ACHN (cell line): ENCODE measurements around the gene ARFGAP3.

ENCODE experiments used
- DNase-seq: peaks from one replicate; pipeline ENCODE4 v3.0.0-alpha.2; 2015
- in situ Hi-C: cut with HindIII; loops from 2 replicates; pipeline ENCODE4 v1.10.0; 2017; ENCODE audit warnings: low sequenced_read_pairs, low pct_ligation_motif_present, low pct_unique_long_range_greater_than_20kb

The ARFGAP3 gene, protein sequence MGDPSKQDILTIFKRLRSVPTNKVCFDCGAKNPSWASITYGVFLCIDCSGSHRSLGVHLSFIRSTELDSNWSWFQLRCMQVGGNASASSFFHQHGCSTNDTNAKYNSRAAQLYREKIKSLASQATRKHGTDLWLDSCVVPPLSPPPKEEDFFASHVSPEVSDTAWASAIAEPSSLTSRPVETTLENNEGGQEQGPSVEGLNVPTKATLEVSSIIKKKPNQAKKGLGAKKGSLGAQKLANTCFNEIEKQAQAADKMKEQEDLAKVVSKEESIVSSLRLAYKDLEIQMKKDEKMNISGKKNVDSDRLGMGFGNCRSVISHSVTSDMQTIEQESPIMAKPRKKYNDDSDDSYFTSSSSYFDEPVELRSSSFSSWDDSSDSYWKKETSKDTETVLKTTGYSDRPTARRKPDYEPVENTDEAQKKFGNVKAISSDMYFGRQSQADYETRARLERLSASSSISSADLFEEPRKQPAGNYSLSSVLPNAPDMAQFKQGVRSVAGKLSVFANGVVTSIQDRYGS

DNA sequence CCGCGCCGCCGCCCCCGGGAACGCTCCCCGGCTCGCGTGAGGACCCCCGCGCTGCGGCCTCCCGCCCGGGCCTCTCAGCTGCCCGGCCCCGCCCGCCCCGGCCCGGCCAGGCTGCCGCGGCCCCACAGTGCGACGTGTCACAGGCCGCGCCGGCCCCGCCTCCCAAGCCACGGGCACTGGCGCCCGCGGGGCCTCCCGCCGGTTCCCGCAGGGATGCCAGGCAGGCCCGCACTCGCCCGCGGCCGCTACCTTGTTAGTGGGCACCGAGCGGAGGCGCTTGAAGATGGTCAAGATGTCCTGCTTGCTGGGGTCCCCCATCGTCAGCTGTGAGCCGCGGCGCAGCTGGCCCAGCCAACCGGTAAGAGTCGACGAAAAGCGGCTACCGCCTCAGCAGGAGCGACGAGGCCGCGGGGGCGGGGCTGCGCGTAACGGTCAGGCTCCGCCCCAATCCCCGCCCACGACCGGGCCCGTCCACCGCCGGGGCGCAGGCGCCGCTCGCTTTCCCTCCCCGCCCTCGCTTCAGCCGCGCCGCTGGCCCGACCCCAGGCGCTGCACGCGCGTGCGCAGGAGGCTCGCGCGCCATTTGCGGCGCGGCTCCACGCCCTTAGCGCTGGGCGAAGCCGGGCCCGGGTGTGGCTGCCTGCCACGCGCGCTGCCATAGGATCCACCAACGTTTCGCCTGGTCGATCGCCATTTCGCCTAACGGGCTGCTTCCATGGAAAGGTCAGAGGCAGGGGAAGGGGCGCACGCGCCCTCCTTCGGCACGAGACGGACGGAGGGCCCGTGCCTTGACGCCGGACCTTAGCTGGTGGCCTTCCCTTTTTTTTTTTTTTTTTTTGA lies at the start of gene ARFGAP3:
ARFGAP3 (minus strand) TSS at position 409 of the 840 bp plus-strand sequence; CDS start at position 318, 91 bp downstream.
- peak; percentile 88 for DNase-seq
- in situ Hi-C loops, result no loop called here

DNA sequence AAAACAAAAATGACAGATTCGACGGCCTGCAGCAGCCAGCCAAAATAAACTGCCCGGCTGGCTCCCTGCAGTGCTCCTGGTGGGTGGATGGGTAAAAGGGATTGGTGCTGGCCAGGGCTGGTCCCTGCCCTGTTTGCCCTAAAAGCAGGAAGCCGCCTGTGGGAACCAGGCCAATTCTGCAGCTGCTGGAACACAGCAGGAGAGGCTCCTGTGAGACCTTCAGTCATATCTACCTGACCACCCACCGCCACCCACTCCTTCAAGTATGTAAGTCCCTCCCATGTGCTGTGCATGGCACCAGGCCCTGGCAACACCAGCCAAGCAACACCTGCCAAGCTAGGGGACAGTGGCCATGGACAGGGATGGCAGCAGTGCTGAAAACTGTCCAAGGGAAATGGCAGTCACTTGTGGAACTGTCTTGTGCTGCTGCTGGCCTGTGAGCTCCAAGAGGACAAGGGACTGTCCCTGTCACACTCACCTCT lies 48.7 kb upstream of the ARFGAP3 start:
- in situ Hi-C loops, result no loop called here
- no peak for DNase-seq

DNA sequence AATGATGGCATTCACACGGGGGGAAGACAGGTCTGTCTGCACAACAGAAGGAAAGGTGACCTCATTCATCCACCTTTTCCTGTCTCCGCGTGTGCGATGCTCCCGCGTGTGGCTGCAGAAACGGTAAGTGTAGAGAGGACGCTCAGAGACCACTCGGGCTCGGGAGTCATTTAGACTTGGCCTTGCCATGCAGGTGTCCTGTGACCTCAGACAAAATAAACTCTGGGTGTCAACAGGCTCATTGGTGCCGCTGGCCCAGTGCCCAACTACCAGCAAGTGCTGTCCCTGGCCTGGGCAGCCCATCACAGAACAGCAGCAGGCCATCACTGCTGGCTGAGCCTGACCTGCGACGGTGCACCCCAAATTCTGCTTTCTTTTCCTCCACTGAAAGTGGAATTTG lies 48.1 kb upstream of the ARFGAP3 start:
- in situ Hi-C loops, result no loop called here
- no peak for DNase-seq

DNA sequence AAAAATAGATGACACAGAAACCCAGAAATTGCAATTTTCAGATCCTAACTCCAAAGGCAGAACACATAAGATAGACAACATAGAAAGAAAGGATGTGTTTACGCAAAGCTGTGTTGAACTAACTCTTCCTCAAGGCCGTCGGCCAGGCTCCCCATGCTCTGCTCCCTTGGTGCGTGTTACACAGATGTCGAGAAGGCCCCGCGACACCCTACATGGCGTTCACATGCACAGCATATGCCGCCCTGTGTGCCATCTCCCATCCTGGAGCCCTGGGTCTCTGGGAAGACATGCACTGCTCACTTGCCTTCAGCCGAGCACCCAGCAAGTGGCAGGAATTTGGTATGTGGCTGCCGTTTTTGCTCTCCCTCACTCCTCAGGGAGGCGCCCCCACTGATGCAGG lies 47.0 kb upstream of the ARFGAP3 start:
- in situ Hi-C loops, result no loop called here
- DNase-seq, result no peak

DNA sequence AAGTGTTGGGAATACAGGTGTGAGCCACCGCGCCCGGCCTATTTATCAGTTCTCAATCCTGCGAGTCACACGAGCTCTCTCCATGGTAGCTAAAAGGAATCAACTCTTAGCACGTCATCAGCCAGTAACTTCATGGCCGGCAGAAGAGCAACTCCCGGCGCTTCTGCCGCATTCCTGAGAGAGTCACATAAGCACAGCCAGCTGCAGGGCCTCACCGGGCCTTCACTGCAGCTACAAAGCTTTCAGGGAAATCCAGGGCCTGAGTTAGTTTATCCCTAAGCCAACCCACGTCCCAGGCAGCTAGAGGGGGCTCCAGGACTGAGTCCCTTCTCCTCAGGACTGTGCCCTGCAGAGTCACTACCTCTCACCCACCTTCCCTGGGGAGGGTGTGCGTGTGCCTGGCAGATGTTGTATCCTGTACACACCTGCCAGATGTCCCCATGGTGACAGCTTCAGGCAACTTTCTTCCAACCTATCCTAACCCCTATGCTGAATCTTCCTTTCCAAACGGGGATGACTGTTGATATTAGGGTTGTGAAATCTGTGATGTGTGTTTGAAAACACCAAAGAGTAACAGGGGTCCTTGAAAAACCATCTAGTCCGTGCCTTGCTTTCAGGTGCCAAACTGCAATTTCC lies 45.9 kb upstream of the ARFGAP3 start:
- no peak for DNase-seq
- in situ Hi-C loops, result no loop called here

DNA sequence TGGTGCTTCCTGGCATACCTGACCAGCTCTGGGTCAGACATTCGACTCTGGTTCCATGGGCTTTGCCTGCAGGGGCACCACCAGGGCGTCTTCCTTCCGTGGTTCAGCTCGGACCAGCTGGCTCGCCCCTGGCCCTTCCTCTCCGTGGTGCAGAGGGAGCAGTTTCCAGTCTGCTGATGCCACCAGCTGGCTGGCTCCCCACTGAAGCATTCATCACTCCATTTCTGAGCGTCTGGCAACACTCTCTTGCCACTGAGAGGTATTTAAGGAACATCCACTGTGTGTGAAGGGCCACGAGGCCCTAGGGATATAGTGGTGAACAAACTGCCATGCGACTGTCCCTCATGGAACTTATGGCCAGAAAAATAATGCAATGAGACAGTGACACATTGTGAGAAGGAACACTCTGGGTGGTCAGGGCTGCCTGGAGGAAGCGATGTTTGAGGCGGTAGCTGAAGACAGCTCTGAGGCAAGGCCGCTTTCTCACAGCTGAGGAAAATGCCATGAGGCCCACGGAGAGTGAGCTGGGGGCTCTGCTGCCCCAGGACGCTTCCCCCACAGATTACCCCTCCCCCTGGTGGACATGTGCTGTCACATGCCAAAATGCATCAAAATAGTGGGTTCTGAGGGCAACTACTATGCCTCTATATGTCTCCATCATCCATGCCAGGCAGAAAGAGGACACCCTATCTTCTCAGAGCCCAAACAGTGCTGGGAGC lies 44.9 kb upstream of the ARFGAP3 start:
- in situ Hi-C loops, result no loop called here
- DNase-seq, result no peak

DNA sequence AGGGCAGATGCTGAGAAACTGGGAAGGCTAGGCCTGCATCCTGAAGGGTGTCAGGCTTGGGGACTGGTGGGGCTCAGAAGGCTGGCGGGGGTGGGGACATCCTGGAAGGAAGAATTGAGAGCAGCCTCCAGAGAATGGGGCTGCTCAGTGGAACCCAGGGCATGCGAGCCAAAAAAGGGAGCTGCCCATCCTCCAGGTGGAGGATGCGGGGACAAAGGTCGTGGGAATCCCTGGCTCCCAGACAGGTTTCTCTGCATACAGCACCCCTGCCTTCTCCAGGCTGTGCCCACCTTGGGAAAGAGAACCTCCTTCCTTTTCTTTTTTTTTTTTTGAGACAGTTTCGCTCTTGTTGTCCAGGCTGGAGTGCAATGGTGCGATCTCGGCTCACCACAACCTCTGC lies 40.9 kb upstream of the ARFGAP3 start:
- no peak for DNase-seq
- in situ Hi-C loops, result no loop called here

DNA sequence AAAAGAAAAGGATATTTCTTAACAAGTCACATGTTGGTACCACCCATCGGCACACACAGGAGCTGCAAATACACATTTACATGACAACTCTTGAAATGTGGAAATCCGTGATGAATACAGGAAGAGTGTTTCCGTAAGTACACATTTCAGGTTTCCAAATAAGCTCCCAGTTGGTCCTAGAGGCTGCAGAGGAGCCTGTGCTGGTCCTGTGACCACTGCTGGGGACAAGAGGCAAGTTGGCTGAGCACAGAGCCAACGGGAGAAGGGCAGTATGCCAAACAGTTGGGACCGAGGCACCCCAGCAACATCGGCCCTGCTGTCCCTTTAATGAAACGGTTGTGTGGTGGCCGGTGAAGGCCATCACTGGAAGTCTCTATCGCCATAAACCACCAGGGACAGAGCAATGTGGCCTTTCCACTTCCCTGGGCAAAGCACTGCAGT lies 38.5 kb upstream of the ARFGAP3 start:
- in situ Hi-C loops, result no loop called here
- no peak for DNase-seq

DNA sequence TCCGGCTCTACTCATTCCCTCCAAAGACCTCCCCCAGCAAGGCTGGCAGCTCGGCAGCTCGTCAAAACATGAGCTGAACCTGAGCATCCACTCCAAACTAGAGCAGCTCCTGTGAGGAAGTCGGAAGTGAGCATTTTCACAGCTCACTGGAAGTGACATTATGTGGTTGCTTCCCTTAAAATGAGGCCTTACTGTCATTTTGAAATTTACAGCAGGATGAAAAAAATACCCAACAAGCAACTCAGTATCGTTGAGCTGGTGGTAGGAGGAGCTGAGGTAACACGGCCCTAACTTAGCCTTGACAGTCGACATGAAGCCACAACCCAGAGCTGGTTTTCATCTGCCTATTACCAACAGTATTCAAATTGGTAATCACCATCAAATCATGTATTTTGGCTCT lies 38.0 kb upstream of the ARFGAP3 start:
- in situ Hi-C loops, result no loop called here
- DNase-seq, result no peak

DNA sequence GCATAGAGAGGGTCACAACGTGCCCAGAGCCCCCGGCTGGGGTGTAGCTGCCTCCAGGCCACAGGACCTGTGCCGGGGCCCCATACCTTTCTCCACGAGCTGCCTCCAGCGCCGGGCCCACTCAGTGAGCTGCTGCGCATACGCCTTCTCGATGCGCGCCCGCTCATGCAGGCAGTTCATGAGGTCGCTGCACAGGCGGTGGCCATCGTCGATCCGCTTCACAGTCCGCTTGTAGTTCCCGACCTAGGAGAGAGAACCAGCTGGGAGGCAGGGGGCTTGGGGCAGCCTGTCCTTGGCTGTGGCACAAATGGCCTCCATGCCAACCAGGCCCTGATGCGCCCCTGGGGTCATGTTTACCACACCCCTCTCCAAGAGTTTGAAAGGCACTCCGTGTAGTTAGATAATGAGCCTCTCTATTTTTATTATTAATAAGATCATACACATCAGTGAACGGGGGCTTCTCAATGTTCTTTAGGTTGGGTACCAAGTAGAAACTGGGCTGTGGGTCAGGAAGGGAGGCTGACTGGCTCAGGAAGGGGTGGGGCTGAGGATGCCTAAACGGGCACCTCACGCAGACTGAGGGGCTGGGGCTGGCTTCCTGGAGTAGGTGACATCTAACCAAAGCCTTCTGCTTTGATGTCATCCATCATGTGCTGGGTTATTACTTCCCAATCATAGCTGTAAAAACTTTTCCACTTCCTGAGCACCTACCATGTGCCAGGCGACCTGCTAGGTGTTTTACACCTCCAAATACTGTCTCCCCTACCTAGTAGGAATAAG lies 36.5 kb upstream of the ARFGAP3 start:
- DNase-seq, result no peak
- in situ Hi-C loops, result no loop called here

DNA sequence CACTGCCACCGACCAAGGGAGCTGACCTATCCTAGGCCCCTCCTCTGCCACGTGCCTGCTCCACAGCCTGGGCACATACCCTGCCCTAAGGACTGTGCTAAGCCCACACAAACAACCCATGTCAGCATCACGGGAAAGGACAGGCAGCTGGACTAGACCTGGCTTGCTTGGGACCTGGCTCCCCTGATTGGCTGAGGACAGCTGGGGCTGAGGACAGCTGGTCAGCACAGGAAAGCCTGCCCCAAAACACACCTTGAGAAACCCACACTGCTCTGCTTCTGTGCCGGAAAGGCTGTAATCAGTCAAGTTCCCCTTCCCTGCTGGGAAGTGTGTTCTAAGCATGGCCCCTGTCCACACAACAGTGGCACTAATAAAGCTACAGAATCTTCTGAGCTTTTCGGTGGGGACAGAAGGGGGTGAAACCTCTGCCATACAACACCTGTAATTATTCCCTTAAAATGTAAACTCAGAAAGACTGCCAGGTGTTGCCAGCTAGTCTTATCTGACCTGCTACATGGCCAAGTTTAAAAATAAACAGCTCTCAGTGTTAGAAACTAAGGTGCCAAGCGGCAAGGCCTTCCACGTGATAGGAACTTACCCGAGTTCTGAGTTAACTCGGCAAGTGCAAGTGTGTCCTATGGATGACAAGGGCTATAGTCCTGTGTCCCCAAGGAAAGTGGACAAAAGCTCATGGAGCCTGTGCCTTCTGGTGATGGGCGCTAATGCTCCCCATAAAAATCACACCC lies 35.7 kb upstream of the ARFGAP3 start:
- in situ Hi-C loops, result no loop called here
- DNase-seq, result no peak

DNA sequence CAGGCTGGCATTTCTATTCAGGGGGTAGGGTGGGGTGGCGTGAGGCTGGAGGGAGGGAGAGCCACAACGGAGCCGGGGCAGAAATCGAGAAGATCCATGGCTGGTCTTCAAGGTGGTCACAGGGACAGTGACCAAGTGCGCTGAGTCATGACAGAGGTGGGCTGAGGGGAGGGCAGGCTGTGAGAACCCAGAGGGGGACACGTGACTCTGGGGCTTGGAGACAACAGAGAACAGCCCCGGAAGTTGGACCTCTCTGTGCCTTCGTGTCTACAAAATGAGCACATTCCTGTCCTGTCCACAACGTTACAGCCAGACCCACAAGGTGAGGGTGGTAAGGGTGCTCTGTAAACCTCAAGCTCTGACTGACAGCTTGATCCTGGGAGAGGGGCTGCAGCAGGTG lies 35.1 kb upstream of the ARFGAP3 start:
- no peak for DNase-seq
- in situ Hi-C loops, result no loop called here

DNA sequence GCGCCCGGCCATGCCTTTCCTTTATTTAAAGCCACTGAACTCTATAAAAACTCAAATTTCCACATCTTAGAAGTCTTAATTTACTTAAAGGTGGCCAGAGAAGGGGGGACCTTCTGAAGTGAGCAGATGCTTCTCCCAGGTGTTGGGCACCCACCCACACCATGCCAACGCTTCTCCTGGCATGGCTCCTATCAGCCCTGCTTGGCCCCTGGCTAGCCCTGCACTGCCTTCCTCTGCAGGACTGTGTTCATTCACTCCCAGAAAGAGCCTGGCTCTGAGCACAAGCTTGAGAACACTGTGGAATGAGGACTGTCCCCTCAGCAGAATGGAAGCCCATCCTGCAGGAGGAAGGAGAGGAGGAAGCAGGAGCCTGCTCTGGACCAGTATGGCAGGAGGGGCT lies 34.6 kb upstream of the ARFGAP3 start:
- DNase-seq, result no peak
- in situ Hi-C loops, result no loop called here

DNA sequence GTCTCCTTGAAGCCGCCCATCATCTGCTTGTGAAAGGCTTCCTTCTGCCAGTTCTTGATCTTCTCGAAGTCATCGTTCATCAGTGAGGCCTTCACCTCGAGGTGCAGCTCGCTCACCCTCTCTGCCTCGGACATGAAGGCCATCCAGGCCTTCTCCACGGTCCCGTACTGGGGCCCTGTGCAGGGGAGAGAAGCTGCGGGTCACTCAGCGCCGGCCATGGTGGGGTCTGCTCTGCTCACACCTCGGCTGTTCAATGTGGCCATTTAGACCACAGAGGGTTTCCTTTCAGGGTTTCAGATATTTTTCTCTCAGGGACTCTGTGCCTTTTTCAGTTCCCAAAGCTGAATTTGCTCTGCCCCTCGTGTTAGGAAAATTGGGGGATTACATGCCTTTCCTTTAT lies 33.9 kb upstream of the ARFGAP3 start:
- no peak for DNase-seq
- in situ Hi-C loops, result no loop called here

DNA sequence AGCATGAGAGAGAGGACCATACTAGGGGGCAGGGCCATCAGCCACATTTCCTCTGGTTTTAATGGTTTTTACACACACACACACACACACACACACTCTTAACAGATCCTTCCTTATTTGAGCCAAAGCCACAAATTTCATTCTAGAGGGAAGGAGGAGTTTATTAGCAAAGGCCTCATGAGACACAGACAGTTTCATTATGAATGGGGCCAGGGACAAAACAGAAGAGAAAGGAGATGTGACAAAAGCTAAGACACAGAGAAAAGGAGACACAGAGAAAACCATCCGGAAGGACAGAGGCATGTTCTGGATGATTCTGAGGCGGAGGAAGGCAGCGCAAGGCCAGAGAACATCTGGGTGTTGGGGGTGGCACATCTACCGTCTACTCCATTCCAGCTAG lies 32.2 kb upstream of the ARFGAP3 start:
- in situ Hi-C loops, result no loop called here
- DNase-seq, result no peak

DNA sequence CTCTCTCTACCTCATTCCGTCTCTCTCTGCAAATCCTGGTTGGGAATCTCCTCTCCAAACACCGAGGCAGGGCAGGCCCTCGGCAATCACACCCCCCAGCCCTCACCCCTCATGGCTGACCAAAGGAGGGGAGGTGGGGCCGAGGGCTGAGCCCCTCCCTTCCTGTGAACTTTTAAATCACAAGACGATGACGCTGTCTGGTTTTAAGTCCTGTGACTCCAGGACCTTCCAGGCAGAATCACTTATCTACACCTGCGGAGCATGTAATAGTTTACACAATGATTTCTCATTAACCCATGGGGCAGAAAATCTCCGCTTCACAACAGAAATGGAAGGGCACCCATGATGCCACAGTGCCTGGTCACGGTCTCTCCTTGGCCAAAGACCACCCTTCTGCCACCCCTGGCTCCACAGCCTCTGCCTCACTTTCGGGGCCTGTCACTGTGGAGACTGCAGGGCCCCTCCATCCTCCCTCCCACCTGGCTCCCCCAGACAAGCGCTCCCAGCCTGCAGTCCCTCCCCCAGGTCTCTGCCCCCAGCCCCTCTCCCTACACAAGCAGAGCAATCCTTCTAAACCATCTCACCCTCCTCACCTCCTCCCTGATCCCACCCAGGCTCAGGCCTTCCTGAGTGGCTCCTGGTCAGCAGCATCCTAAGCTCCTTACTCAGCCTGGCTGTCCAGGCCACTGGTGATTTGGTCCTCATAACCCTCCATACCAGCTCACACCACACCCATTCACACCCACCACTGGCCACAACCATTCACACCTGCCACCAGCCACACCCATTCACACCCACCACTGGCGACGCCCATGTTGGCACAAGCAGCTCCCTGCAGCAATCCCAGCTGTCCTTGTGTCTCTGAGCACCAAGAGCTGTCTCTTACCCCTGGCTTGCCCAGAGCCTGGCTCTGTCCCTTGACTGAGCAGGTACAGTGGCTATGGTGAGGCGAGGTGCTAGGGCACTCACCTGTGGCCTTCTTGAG lies 30.7 kb upstream of the ARFGAP3 start:
- in situ Hi-C loops, result no loop called here
- DNase-seq, result peak; percentile 25
